CD4-positive, alpha-beta memory T cell (primary cell): Measurements from ENCODE around the gene CCDC138. TPM values are rescaled to one million over a fixed set of nuclear protein-coding genes. Genes with fewer than 3 reads are reported as not detected.

Source experiments
- CTCF ChIA-PET: fragments of 350-600 bp; sonication (Branson Sonifier 250); formaldehyde crosslinking; loops from one replicate; lab custom pipeline; 2021; ENCODE audit warnings: inconsistent platforms; ENCODE audit not compliant: partially characterized antibody; lab: Charles Lee
- POLR2A ChIA-PET: fragments of 350-600 bp; sonication (Branson Sonifier 250); formaldehyde crosslinking; loops from one replicate; lab custom pipeline; 2021; ENCODE audit not compliant: partially characterized antibody; lab: Charles Lee
- DNase-seq, 5 donors: peaks; one replicate each; pipeline versions ENCODE4 v3.0.0 to v3.0.0-alpha.2; 2020 to 2022; ENCODE audit warnings: mixed read lengths in 1 of 5
- H3K27ac ChIP-seq: one replicate; pipeline ENCODE4 v1.7.0; 2013; ENCODE audit warnings: low read depth, low read length
- H3K27me3 ChIP-seq: 2 replicates; pipeline ENCODE4 v1.7.0; 2013; ENCODE audit warnings: mild to moderate bottlenecking, low read length, moderate library complexity; ENCODE audit not compliant: insufficient read depth
- H3K36me3 ChIP-seq: 2 replicates; pipeline ENCODE4 v1.7.0; 2013; ENCODE audit warnings: mild to moderate bottlenecking, low read length, moderate library complexity; ENCODE audit not compliant: insufficient read depth
- H3K4me1 ChIP-seq: 2 replicates; pipeline ENCODE4 v1.7.0; 2013; ENCODE audit warnings: mild to moderate bottlenecking, low read length, moderate library complexity; ENCODE audit not compliant: insufficient read depth
- H3K4me3 ChIP-seq, 2 donors: one replicate each; pipeline ENCODE4 v1.7.0; 2013; ENCODE audit warnings: low read length in 2 of 2, mild to moderate bottlenecking in 1 of 2
- H3K9me3 ChIP-seq, 2 donors: one replicate each; pipeline ENCODE4 v1.7.0; 2013; ENCODE audit warnings: low read length in 2 of 2, control low read depth in 1 of 2; ENCODE audit not compliant: control insufficient read depth in 1 of 2
- H3K27ac Mint-ChIP-seq, 7 donors: one replicate each; pipeline ENCODE4 v1.8.0; 2020 to 2021; ENCODE audit warnings: mixed read lengths in 7 of 7, mild to moderate bottlenecking in 6 of 7, inconsistent platforms in 3 of 7, moderate library complexity in 3 of 7
- H3K27me3 Mint-ChIP-seq, 2 donors: one replicate each; pipeline ENCODE4 v1.8.0; 2020 to 2021; ENCODE audit warnings: mixed read lengths in 2 of 2
- H3K36me3 Mint-ChIP-seq, 2 donors: one replicate each; pipeline ENCODE4 v1.8.0; 2020 to 2021; ENCODE audit warnings: mixed read lengths in 2 of 2, inconsistent platforms in 1 of 2, mild to moderate bottlenecking in 1 of 2
- H3K4me1 Mint-ChIP-seq, 4 donors: one replicate each; pipeline ENCODE4 v1.8.0; 2020 to 2021; ENCODE audit warnings: mixed read lengths in 4 of 4, mild to moderate bottlenecking in 1 of 4
- H3K4me3 Mint-ChIP-seq, 8 donors: one replicate each; pipeline ENCODE4 v1.8.0; 2020 to 2021; ENCODE audit warnings: mixed read lengths in 8 of 8, mild to moderate bottlenecking in 7 of 8, moderate library complexity in 6 of 8, inconsistent platforms in 3 of 8
- H3K9me3 Mint-ChIP-seq, 8 donors: one replicate each; pipeline ENCODE4 v1.8.0; 2020 to 2021; ENCODE audit warnings: mixed read lengths in 8 of 8, mild to moderate bottlenecking in 5 of 8, inconsistent platforms in 3 of 8, moderate library complexity in 1 of 8
- intact Hi-C: fragments of 100-400 bp; cut with micrococcal nuclease; formaldehyde crosslinking; loops from one replicate; pipeline ENCODE4 v1.15.1; 2023
- polyA plus RNA-seq, 2 donors: library from polyadenylated mRNA; unstranded; fragments of 300-500 nt; fragmentation: Illumina TruSeq; gene quantifications; one replicate each; pipeline ENCODE4 v1.2.3, GENCODE V29; 2021
- total RNA-seq, 2 experiments: library from RNA; stranded (reverse); gene quantifications; one replicate each; pipeline ENCODE4 v1.2.3, GENCODE V29; 2021

The CCDC138 gene
- total and polyA plus RNA-seq, 4 experiments from 2014 or later, result 2.6 to 4.9 (median 4.5) TPM

DNA sequence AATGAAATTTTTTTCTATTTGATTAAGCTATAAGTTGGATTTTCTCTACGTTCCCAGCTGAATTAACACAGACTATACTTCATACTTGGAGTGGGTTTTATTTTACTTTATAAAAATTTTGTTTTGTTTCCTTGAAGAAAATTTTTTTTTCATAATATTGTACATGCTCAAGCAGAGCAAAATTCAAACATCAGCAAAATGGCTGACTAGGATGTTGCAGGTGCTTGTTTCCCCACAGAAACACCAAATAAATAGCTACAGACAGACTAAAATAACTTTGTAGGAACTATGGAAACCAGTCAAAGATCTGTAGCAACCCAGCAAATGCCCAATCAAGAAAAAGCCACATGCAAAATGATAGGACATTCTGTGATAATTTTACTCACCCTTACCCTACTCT, 82.3 kb downstream of the CCDC138 start:
- Mint-ChIP-seq H3K27ac (no peak overlapping the region), H3K4me3 (no peak overlapping the region), H3K9me3 (peaks cover 6 to 33% (median 23%) of the 10 kb centered on the region in 8 donors), H3K27me3 (no peaks in the 10 kb centered on the region), H3K4me1 (no peaks in the 10 kb centered on the region), H3K36me3 (peaks cover 25 to 56% of the 10 kb centered on the region in 2 donors)
- Histone ChIP-seq H3K27me3 (no peaks in the 10 kb centered on the region), H3K36me3 (no peaks in the 10 kb centered on the region), H3K9me3 (peaks cover 0 to 8% of the 10 kb centered on the region in 2 donors), H3K27ac (no peak overlapping the region), H3K4me1 (no peaks in the 10 kb centered on the region), H3K4me3 (no peak overlapping the region)
- intact Hi-C loops, result no loop called here
- no peak for DNase-seq
- ChIA-PET POLR2A (no interaction called here), CTCF (interaction anchor here (1.5 kb wide), 1 partner anchor 641 kb away, joined by 3 read pairs; no protein-coding TSS in a partner anchor)

DNA sequence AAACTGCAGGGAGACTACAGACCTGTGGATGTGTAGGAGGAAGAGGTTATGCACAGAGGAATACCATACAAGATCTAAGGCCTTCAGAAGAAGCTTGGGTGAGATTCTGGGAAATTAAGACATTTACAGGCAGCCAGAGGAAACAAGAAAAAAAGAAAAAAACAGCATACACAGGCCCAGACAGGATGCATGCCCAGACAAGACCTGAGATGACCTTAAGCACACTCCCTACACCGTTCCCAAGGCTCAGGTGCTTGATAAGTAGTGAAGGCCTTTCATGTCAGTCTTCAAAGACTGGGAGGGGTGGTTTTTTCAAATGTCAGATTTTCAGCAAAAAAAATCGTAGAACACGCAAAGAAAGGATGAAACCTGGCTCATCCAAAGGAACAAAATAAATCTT, 83.0 kb downstream of the CCDC138 start:
- ChIA-PET CTCF (no interaction called here), POLR2A (no interaction called here)
- intact Hi-C loops, result no loop called here
- no peaks in the 10 kb centered on the region for H3K4me1 ChIP-seq
- no peak overlapping the region for H3K4me3 Mint-ChIP-seq
- H3K9me3 ChIP-seq, result peaks cover 0 to 8% of the 10 kb centered on the region in 2 donors
- no peak overlapping the region for H3K27ac Mint-ChIP-seq
- no peak overlapping the region for H3K27ac ChIP-seq
- H3K4me1 Mint-ChIP-seq, result no peaks in the 10 kb centered on the region
- H3K4me3 ChIP-seq, result no peak overlapping the region
- peaks cover 26 to 62% of the 10 kb centered on the region in 2 donors for H3K36me3 Mint-ChIP-seq
- DNase-seq, result no peak
- no peaks in the 10 kb centered on the region for H3K27me3 Mint-ChIP-seq
- peaks cover 6 to 33% (median 23%) of the 10 kb centered on the region in 8 donors for H3K9me3 Mint-ChIP-seq
- H3K36me3 ChIP-seq, result no peaks in the 10 kb centered on the region
- H3K27me3 ChIP-seq, result no peaks in the 10 kb centered on the region

DNA sequence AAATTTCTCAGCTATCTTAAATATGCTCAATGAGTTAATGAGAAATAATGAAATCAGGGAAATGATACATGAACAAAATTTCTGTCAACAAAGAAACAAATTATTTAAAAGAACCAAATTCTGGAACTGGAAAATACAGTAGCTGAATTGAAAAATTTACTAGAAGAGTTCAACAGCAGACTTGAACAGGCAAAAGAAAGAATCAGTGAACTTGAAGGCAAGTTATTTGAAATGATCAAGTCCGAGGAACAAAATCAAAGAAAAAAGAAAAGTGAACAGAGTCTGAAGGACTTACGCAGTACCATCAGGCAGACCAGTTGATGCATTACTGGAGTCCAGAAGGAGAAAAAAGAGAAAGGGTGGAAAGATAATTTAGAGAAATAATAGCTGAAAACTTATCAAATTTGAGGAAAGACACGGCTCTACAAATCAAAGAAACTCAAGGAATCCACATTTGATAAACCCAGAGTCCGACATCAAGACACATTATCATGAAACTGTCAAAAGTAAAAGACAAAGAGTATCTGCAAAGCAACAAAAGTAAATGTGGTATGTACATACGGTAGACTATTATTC, 83.6 kb downstream of the CCDC138 start:
- intact Hi-C loops, result no loop called here
- CTCF ChIA-PET, result no interaction called here
- Mint-ChIP-seq H3K36me3 (peaks cover 26 to 61% of the 10 kb centered on the region in 2 donors), H3K9me3 (peaks cover 6 to 33% (median 23%) of the 10 kb centered on the region in 8 donors), H3K4me1 (no peaks in the 10 kb centered on the region), H3K4me3 (no peak overlapping the region), H3K27me3 (no peaks in the 10 kb centered on the region), H3K27ac (no peak overlapping the region)
- Histone ChIP-seq H3K36me3 (no peaks in the 10 kb centered on the region), H3K4me1 (no peaks in the 10 kb centered on the region), H3K9me3 (peaks cover 0 to 8% of the 10 kb centered on the region in 2 donors), H3K27ac (no peak overlapping the region), H3K4me3 (no peak overlapping the region), H3K27me3 (no peaks in the 10 kb centered on the region)
- DNase-seq, result no peak
- POLR2A ChIA-PET, result no interaction called here

DNA sequence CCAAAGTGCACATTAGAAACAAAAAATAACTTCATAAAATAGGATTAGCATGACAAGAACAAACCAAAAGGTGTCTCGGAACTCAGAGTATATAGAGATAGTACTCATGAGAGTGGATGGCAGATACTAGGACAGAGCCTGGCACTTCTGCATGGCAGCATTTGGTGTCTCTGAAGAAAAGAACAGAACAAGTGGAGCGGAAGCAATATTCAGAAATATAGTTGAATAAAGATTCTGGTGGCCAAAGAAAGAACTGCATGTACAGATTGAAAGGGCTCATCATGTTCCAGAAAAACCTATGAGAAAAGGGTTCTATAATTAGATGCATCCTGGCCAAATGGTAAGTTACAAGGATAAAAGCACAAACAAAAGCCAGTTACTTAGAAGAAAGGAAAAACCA, 90.9 kb downstream of the CCDC138 start:
- Histone ChIP-seq H3K4me1 (no peaks in the 10 kb centered on the region), H3K9me3 (no peaks in the 10 kb centered on the region), H3K36me3 (no peaks in the 10 kb centered on the region), H3K4me3 (no peak overlapping the region), H3K27me3 (no peaks in the 10 kb centered on the region), H3K27ac (no peak overlapping the region)
- no peaks in the 10 kb centered on the region for H3K4me1 Mint-ChIP-seq
- H3K27me3 Mint-ChIP-seq, result no peaks in the 10 kb centered on the region
- peaks cover 1 to 26% (median 14%) of the 10 kb centered on the region in 8 donors for H3K9me3 Mint-ChIP-seq
- peaks cover 4 to 18% of the 10 kb centered on the region in 2 donors for H3K36me3 Mint-ChIP-seq
- H3K27ac Mint-ChIP-seq, result no peak overlapping the region
- intact Hi-C loops, result no loop called here
- POLR2A ChIA-PET, result no interaction called here
- no peak overlapping the region for H3K4me3 Mint-ChIP-seq
- no peak for DNase-seq
- CTCF ChIA-PET, result no interaction called here

DNA sequence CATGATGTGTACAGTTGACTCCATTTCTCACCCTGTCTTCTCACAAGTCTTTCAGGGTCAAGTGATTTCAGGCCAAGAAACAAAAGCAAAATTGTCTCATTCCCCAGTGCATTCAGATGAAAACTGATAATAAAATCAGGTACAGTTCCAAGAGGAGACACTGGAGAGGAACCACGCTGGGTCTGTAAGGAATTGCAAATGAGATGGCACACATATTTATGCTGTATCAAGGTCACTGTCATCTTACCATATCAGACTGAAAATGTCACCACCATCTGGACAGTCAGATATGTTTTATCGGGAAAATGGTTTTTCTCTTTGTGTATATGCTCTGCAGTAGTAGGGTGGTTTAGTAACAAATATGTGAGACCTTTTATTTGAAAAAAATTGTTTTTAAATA, 91.7 kb downstream of the CCDC138 start:
- H3K27ac Mint-ChIP-seq, result no peak overlapping the region
- peaks cover 4 to 11% of the 10 kb centered on the region in 2 donors for H3K36me3 Mint-ChIP-seq
- H3K4me3 Mint-ChIP-seq, result no peak overlapping the region
- peaks cover 4 to 32% (median 17%) of the 10 kb centered on the region in 8 donors for H3K9me3 Mint-ChIP-seq
- ChIA-PET CTCF (no interaction called here), POLR2A (no interaction called here)
- Histone ChIP-seq H3K9me3 (no peaks in the 10 kb centered on the region), H3K4me3 (no peak overlapping the region), H3K36me3 (no peaks in the 10 kb centered on the region), H3K27me3 (no peaks in the 10 kb centered on the region), H3K27ac (no peak overlapping the region), H3K4me1 (no peaks in the 10 kb centered on the region)
- no peaks in the 10 kb centered on the region for H3K27me3 Mint-ChIP-seq
- no peak for DNase-seq
- intact Hi-C loops, result no loop called here
- no peaks in the 10 kb centered on the region for H3K4me1 Mint-ChIP-seq

DNA sequence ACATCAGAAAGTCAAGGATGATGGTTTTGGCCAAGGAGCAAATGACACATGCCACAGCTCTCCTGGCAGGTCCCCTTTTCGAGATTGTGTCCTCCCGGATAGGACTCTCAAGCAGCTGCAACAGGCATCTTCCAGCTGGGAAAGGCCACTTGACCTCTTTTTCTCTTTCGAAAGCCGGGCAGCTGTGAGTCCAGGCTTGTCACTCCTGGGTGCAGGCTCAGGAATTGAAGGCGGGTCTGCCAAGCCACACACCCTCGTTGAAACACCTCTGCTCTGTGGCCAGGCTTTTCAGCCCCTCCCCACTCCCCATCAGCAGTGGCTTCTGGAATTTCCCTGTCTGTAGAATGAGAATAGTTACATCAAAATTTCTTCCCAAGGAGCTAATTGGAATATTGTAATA, 98.0 kb downstream of the CCDC138 start:
- H3K27ac ChIP-seq, result no peak overlapping the region
- H3K4me1 Mint-ChIP-seq, result no peaks in the 10 kb centered on the region
- ChIA-PET CTCF (no interaction called here), POLR2A (no interaction called here)
- H3K27me3 Mint-ChIP-seq, result no peaks in the 10 kb centered on the region
- H3K9me3 Mint-ChIP-seq, result peaks cover 11 to 62% (median 38%) of the 10 kb centered on the region in 8 donors
- no peaks in the 10 kb centered on the region for H3K27me3 ChIP-seq
- no peak overlapping the region for H3K4me3 ChIP-seq
- intact Hi-C loops, result no loop called here
- H3K36me3 ChIP-seq, result no peaks in the 10 kb centered on the region
- no peak overlapping the region for H3K27ac Mint-ChIP-seq
- H3K9me3 ChIP-seq, result no peaks in the 10 kb centered on the region
- H3K4me3 Mint-ChIP-seq, result no peak overlapping the region
- H3K36me3 Mint-ChIP-seq, result peaks cover 5 to 6% of the 10 kb centered on the region in 2 donors
- H3K4me1 ChIP-seq, result no peaks in the 10 kb centered on the region
- DNase-seq, result no peak

DNA sequence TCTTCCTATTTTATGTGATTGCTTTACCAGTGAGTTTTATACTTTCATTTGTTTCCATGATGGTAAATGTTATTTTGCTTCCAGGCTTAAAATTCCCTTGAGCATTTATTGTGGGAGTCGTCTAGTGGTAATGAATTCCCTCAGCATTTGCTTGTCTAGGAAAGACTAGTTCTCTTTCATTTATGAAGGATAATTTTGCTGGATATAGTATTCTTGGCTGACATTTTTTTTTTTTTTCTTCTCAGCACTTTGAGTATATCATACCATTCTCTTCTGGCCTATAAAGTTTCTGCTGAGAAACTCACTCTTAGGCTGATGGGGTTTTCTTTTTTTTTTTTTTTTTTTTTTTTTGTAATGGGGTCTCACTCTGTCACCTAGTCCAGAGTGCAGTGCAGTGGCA, 103.3 kb downstream of the CCDC138 start:
- peaks cover 0 to 1% of the 10 kb centered on the region in 2 donors for H3K27me3 Mint-ChIP-seq
- POLR2A ChIA-PET, result no interaction called here
- no peak overlapping the region for H3K27ac ChIP-seq
- H3K27me3 ChIP-seq, result no peaks in the 10 kb centered on the region
- DNase-seq, result no peak
- no peak overlapping the region for H3K4me3 Mint-ChIP-seq
- H3K9me3 Mint-ChIP-seq, result peaks cover 10 to 64% (median 42%) of the 10 kb centered on the region in 8 donors
- H3K4me1 ChIP-seq, result no peaks in the 10 kb centered on the region
- H3K36me3 ChIP-seq, result no peaks in the 10 kb centered on the region
- intact Hi-C loops, result no loop called here
- peaks cover 14 to 33% of the 10 kb centered on the region in 2 donors for H3K36me3 Mint-ChIP-seq
- peaks cover 0 to 3% of the 10 kb centered on the region in 2 donors for H3K9me3 ChIP-seq
- CTCF ChIA-PET, result no interaction called here
- no peak overlapping the region for H3K27ac Mint-ChIP-seq
- H3K4me1 Mint-ChIP-seq, result no peaks in the 10 kb centered on the region
- H3K4me3 ChIP-seq, result no peak overlapping the region
